HG02759 (cell line): ENCODE results near the gene PGA3.
"Not testable (repeated sequence)": the region's sequence is repeated elsewhere in the genome, so short reads cannot be mapped to it uniquely, and the experiment has no call there.

Experiments used
- ATAC-seq: cut with Tn5 transposase; IDR thresholded peaks from one replicate; pipeline ENCODE4 v1.9.1; 2021; ENCODE audit warnings: mild to moderate bottlenecking, moderate library complexity; ENCODE audit not compliant: unreplicated experiment

PGA3 gene

GRCh38 chr11:61204502-61205059 lies 1.3 kb downstream of the PGA3 start:
- not testable (repeated sequence) for ATAC-seq

- not testable (repeated sequence) for ATAC-seq
These were observed 4.5 kb downstream of the PGA3 start for GRCh38 chr11:61207636-61208310.

- not testable (repeated sequence) for ATAC-seq
These were observed 7.3 kb downstream of the PGA3 start for GRCh38 chr11:61210629-61211028.

GRCh38 chr11:61211327-61211952 lies 8.1 kb downstream of the PGA3 start:
- ATAC-seq, result not testable (repeated sequence)

GRCh38 chr11:61212202-61212601 lies 8.9 kb downstream of the PGA3 start:
- ATAC-seq, result not testable (repeated sequence)

GRCh38 chr11:61213711-61214324 lies 10.5 kb downstream of the PGA3 start:
- not testable (repeated sequence) for ATAC-seq

GRCh38 chr11:61218306-61218705 lies 15.0 kb downstream of the PGA3 start:
- ATAC-seq, result not testable (repeated sequence)

GRCh38 chr11:61219016-61219415 lies 15.7 kb downstream of the PGA3 start:
- ATAC-seq, result not testable (repeated sequence)

GRCh38 chr11:61222047-61222446 lies 18.7 kb downstream of the PGA3 start, which contains the start of gene PGA4:
PGA4 (plus strand) TSS chr11:61222347; CDS start chr11:61222401, 54 bp downstream.
- not testable (repeated sequence) for ATAC-seq

GRCh38 chr11:61222692-61223091 lies 19.4 kb downstream of the PGA3 start:
- ATAC-seq, result not testable (repeated sequence)

- not testable (repeated sequence) for ATAC-seq
These were observed 23.3 kb downstream of the PGA3 start for GRCh38 chr11:61226457-61227137.

- not testable (repeated sequence) for ATAC-seq
These were observed 26.1 kb downstream of the PGA3 start for GRCh38 chr11:61229458-61229857.

- not testable (repeated sequence) for ATAC-seq
These were observed 27.7 kb downstream of the PGA3 start for GRCh38 chr11:61231033-61231432.

- not testable (repeated sequence) for ATAC-seq
These were observed 28.3 kb downstream of the PGA3 start for GRCh38 chr11:61231585-61231984.

GRCh38 chr11:61232548-61233145 lies 29.3 kb downstream of the PGA3 start:
- ATAC-seq, result not testable (repeated sequence)

GRCh38 chr11:61237130-61237529 lies 33.8 kb downstream of the PGA3 start:
- not testable (repeated sequence) for ATAC-seq

GRCh38 chr11:61240288-61240687 lies 37.0 kb downstream of the PGA3 start:
- not testable (repeated sequence) for ATAC-seq

- ATAC-seq, result not testable (repeated sequence)
These were observed 37.6 kb downstream of the PGA3 start, which contains the start of gene PGA5 for GRCh38 chr11:61240875-61241274. PGA5 (plus strand) TSS chr11:61241175; CDS start chr11:61241227, 52 bp downstream.

GRCh38 chr11:61241526-61241925 lies 38.2 kb downstream of the PGA3 start:
- ATAC-seq, result not testable (repeated sequence)

- not testable (repeated sequence) for ATAC-seq
These were observed 42.1 kb downstream of the PGA3 start for GRCh38 chr11:61245284-61245964.
